ENCODE results near the gene SPSB4. TPM values are rescaled to one million over a fixed set of nuclear protein-coding genes. Genes with fewer than 3 reads are reported as not detected.

SPSB4 gene
- total and polyA plus RNA-seq, 9 of the 15 experiments (the other 6 are each of a cell fraction or from before 2014, with no cell fraction given): not detected

DNA sequence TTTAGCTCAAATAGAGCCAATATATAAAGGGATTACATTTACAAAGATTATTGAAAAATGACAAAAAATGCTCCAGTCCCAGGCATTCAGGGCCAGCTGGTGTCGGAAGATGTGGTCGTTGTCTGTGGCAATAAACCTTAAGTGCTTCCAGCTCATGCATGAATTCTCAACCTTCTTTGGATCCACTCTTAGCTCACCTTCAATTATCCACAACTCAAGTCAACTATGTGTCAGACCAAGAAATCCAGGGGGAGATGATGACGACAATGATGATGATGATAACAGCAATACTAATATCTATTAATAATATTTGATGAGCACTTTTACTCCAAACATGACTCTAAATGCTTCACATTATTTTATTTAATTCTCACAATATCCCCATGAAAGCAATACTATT is 126.9 kb downstream of the SPSB4 start:
- no peak for ATAC-seq
- Histone ChIP-seq H3K4me2 (ENCODE audit: insufficient read depth, low read length) (no peak overlapping the region), H3K27me3 (ENCODE audit: control insufficient read depth in 2 of 2, insufficient read depth in 2 of 2, low read length in 2 of 2) (peaks cover 6 to 23% of the 10 kb centered on the region in 2 experiments; a peak in 4 of 5 replicates), H3K4me3 (no peak overlapping the region), H3K36me3 (ENCODE audit: control insufficient read depth, insufficient read depth, low read length) (no peaks in the 10 kb centered on the region), H3K9me1 (ENCODE audit: control insufficient read depth, insufficient read depth, low read length) (no peaks in the 10 kb centered on the region), H2AFZ (ENCODE audit: low read depth, low read length) (no peak overlapping the region), H3K9ac (ENCODE audit: insufficient read depth in 1 of 2, low read depth in 2 of 2, low read length in 2 of 2) (no peak overlapping the region), H3K9me3 (replicated peaks; ENCODE audit: control insufficient read depth, insufficient read depth, low read depth, low read length) (no peaks in the 10 kb centered on the region), H3K79me2 (ENCODE audit: control insufficient read depth, insufficient read depth, low read length) (no peaks in the 10 kb centered on the region), H4K20me1 (replicated peaks; ENCODE audit: control insufficient read depth, insufficient read depth, low read length) (no peaks in the 10 kb centered on the region), H3K27ac (ENCODE audit: extremely low read depth, low read depth, low read length) (no peak overlapping the region), H3K4me1 (replicated peaks in 1 of 2; ENCODE audit: control insufficient read depth in 2 of 2, insufficient read depth in 2 of 2, low read length in 2 of 2) (no peaks in the 10 kb centered on the region)
- FAIRE-seq: no peak
- WGBS (ENCODE audit: insufficient coverage, low coverage, missing lambda C conversion rate): 5% methylated on average over 3 of the region's 3 CpGs
- intact Hi-C loops (cut with micrococcal nuclease) (no loop called here), in situ Hi-C loops (cut with MboI) (loop anchor here (25.0 kb wide), 1 partner anchor 166 kb away; no protein-coding TSS in a partner anchor)
- ChIA-PET CTCF (ENCODE audit: low intra/inter-chr PET ratio) (no interaction called here), POLR2A (interaction anchor here (1.4 kb wide), 1 partner anchor 235 kb away, joined by 3 read pairs; no protein-coding TSS in a partner anchor)
- BruUV-seq (replicated peaks): no TSS peak
- DNase-seq (ENCODE audit: extremely low read depth in 1 of 4, low spot score in 3 of 4): no peak
- TF ChIP-seq MCM2 (IDR thresholded peaks at IDR 0.05; ENCODE audit: low read depth) (no peak), GATAD2B (IDR thresholded peaks at IDR 0.05; ENCODE audit: borderline replicate concordance) (no peak), USF2 (CRISPR knock-in tag; IDR thresholded peaks at IDR 0.05) (no peak), GATAD2A (IDR thresholded peaks at IDR 0.05) (no peak), TRIM28 (IDR thresholded peaks at IDR 0.05) (no peak), THRA (IDR thresholded peaks at IDR 0.05) (no peak), ZSCAN32 (CRISPR knock-in tag; IDR thresholded peaks at IDR 0.05) (no peak), HMG20B (CRISPR knock-in tag; IDR thresholded peaks at IDR 0.05) (no peak), CSDE1 (IDR thresholded peaks at IDR 0.05) (no peak), CREBBP (IDR thresholded peaks at IDR 0.05; ENCODE audit: low read depth, low read length) (no peak), TGIF2 (CRISPR knock-in tag; IDR thresholded peaks at IDR 0.05) (no peak)
- TF ChIP-seq, protein P1, sequence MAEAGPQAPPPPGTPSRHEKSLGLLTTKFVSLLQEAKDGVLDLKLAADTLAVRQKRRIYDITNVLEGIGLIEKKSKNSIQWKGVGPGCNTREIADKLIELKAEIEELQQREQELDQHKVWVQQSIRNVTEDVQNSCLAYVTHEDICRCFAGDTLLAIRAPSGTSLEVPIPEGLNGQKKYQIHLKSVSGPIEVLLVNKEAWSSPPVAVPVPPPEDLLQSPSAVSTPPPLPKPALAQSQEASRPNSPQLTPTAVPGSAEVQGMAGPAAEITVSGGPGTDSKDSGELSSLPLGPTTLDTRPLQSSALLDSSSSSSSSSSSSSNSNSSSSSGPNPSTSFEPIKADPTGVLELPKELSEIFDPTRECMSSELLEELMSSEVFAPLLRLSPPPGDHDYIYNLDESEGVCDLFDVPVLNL (CRISPR knock-in tag; IDR thresholded peaks at IDR 0.05; ENCODE audit: low read depth): no peak
- TF ChIP-seq, protein P2, sequence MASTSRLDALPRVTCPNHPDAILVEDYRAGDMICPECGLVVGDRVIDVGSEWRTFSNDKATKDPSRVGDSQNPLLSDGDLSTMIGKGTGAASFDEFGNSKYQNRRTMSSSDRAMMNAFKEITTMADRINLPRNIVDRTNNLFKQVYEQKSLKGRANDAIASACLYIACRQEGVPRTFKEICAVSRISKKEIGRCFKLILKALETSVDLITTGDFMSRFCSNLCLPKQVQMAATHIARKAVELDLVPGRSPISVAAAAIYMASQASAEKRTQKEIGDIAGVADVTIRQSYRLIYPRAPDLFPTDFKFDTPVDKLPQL (IDR thresholded peaks at IDR 0.05; ENCODE audit: extremely low read depth, insufficient read length): no peak
